HCT116 (cell line): ENCODE measurements around the gene MORN1. TPM values are rescaled to one million over a fixed set of nuclear protein-coding genes. Genes with fewer than 3 reads are reported as not detected.

Experiments used
- ATAC-seq: fragments of 200-7000 bp; cut with Tn5 transposase; 2 replicates; pipeline ENCODE4 v1.9.1; 2020; ENCODE audit warnings: mild to moderate bottlenecking, moderate library complexity
- BruUV-seq: library from RNA; stranded (reverse); fragments of 400-500 nt; replicated peaks from 2 replicates; lab custom pipeline; 2021; lab: Mats Ljungman, UMichigan
- CTCF ChIA-PET: fragments of 300-600 bp; sonication (Branson Sonifier 250); formaldehyde crosslinking; loops from one replicate; lab custom pipeline; 2021; ENCODE audit warnings: antibody characterized with exemption; lab: Charles Lee
- POLR2A ChIA-PET: fragments of 300-600, 350-600 bp; sonication (Branson Sonifier 250); formaldehyde crosslinking; loops from one replicate; lab custom pipeline; 2021; ENCODE audit warnings: antibody characterized with exemption; lab: Charles Lee
- RAD21 ChIA-PET, 2 experiments: fragments of 300-600 bp; sonication (Branson Sonifier 250); formaldehyde crosslinking; loops; one replicate each; lab custom pipeline; 2023; ENCODE audit warnings: low total read pairs in 2 of 2; ENCODE audit not compliant: uncharacterized antibody in 2 of 2, unreplicated experiment in 2 of 2, low non-redundant PET in 1 of 2; lab: Charles Lee
- DNase-seq: peaks from one replicate; pipeline ENCODE4 v3.0.0-alpha.2; 2010; ENCODE audit warnings: low read depth, low spot score
- H2AFZ ChIP-seq: fragments of 200-600 bp; shearing (Covaris generic), sonication (generic); 2 replicates; pipeline ENCODE4 v1.6.1; 2017; ENCODE audit warnings: low read depth, mixed run types, mixed read lengths, antibody characterized with exemption, low read length; ENCODE audit not compliant: poor library complexity, severe bottlenecking
- H3K27ac ChIP-seq: 2 replicates; pipeline ENCODE4 v1.5.1; 2012; ENCODE audit warnings: low read depth, low read length
- H3K27me3 ChIP-seq: fragments of 200-600 bp; sonication (generic); 2 replicates; pipeline ENCODE4 v1.6.1; 2016; ENCODE audit warnings: mixed run types, low read length, mixed read lengths; ENCODE audit not compliant: insufficient read depth
- H3K36me3 ChIP-seq, 2 experiments: fragments of 200-500 bp in 1 of 2; fragments of 200-600 bp in 1 of 2; sonication (Bioruptor generic) in 1 of 2; sonication (generic) in 1 of 2; 2 replicates each; pipeline versions ENCODE4 v1.5.1 to v1.6.1; 2014 to 2016; ENCODE audit warnings: low read length in 2 of 2, inconsistent platforms in 1 of 2, mixed read lengths in 1 of 2, mixed run types in 1 of 2; ENCODE audit not compliant: insufficient read depth in 2 of 2, control insufficient read depth in 1 of 2
- H3K4me1 ChIP-seq, 2 experiments: fragments of 200-600 bp in 1 of 2; sonication (generic) in 1 of 2; 2 replicates each; pipeline versions ENCODE4 v1.5.1 to v1.6.1; 2012 to 2017; ENCODE audit warnings: low read length in 2 of 2, inconsistent platforms in 1 of 2, mild to moderate bottlenecking in 1 of 2, mixed read lengths in 1 of 2, mixed run types in 1 of 2, moderate library complexity in 1 of 2; ENCODE audit not compliant: insufficient read depth in 2 of 2, control insufficient read depth in 1 of 2
- H3K4me2 ChIP-seq: fragments of 200-600 bp; sonication (generic); 2 replicates; pipeline ENCODE4 v1.6.1; 2017; ENCODE audit warnings: mixed run types, low read length, mixed read lengths
- H3K4me3 ChIP-seq, 2 experiments: fragments of 200-600 bp in 1 of 2; sonication (generic) in 1 of 2; replicated peaks in 1 of 2; 2 replicates each; pipeline ENCODE4 v1.5.1; 2011 to 2016; ENCODE audit warnings: low read length in 2 of 2, control low read depth in 1 of 2, low read depth in 1 of 2, mild to moderate bottlenecking in 1 of 2, mixed read lengths in 1 of 2, mixed run types in 1 of 2
- H3K79me2 ChIP-seq: fragments of 200-600 bp; sonication (generic); 2 replicates; pipeline ENCODE4 v1.6.1; 2017; ENCODE audit warnings: mild to moderate bottlenecking, mixed run types, low read length, moderate library complexity, mixed read lengths; ENCODE audit not compliant: insufficient read depth
- H3K9ac ChIP-seq: fragments of 200-600 bp; sonication (generic); 2 replicates; pipeline ENCODE4 v1.6.1; 2016; ENCODE audit warnings: low read length, mixed read lengths
- H3K9me2 ChIP-seq: fragments of 200-600 bp; sonication (generic), shearing (Covaris generic); 2 replicates; pipeline ENCODE4 v1.6.1; 2017; ENCODE audit warnings: mixed run types, mild to moderate bottlenecking, moderate library complexity; ENCODE audit not compliant: insufficient read depth
- H3K9me3 ChIP-seq, 2 experiments: fragments of 200-500 bp in 1 of 2; fragments of 200-600 bp in 1 of 2; sonication (Bioruptor generic) in 1 of 2; sonication (generic) in 1 of 2; 2 replicates each; pipeline ENCODE4 v1.6.1; 2014 to 2017; ENCODE audit warnings: low read length in 2 of 2, mixed read lengths in 2 of 2, inconsistent platforms in 1 of 2, low read depth in 1 of 2, mild to moderate bottlenecking in 1 of 2, mixed run types in 1 of 2, moderate library complexity in 1 of 2; ENCODE audit not compliant: control insufficient read depth in 1 of 2, insufficient read depth in 1 of 2
- H4K20me1 ChIP-seq: fragments of 200-600 bp; sonication (generic), shearing (Covaris generic); 2 replicates; pipeline ENCODE4 v1.6.1; 2017; ENCODE audit warnings: mixed run types, mild to moderate bottlenecking, moderate library complexity; ENCODE audit not compliant: insufficient read depth
- ATF3 ChIP-seq: IDR thresholded peaks from 2 replicates; pipeline ENCODE4 v1.6.1; 2012
- CBX3 ChIP-seq: IDR thresholded peaks from 2 replicates; pipeline ENCODE4 v1.6.1; 2012; ENCODE audit warnings: low read depth
- CEBPB ChIP-seq: IDR thresholded peaks from 2 replicates; pipeline ENCODE4 v1.6.1; 2012; ENCODE audit warnings: low read depth
- EGR1 ChIP-seq: IDR thresholded peaks from 2 replicates; pipeline ENCODE4 v1.6.1; 2012; ENCODE audit warnings: low read depth
- ELF1 ChIP-seq: IDR thresholded peaks from 2 replicates; pipeline ENCODE4 v1.6.1; 2012; ENCODE audit warnings: low read depth, borderline replicate concordance
- EZH2phosphoT487 ChIP-seq: fragments of 200-600 bp; IDR thresholded peaks from 2 replicates; pipeline ENCODE4 v1.6.1; 2018; ENCODE audit warnings: antibody characterized with exemption, borderline replicate concordance
- FOSL1 ChIP-seq: IDR thresholded peaks from 2 replicates; pipeline ENCODE4 v1.6.1; 2012; ENCODE audit warnings: low read depth
- POLR2A ChIP-seq: IDR thresholded peaks from 2 replicates; pipeline ENCODE4 v1.7.0; 2011; ENCODE audit warnings: borderline replicate concordance; ENCODE audit not compliant: insufficient read depth, insufficient read length; ENCODE audit errors: extremely low read depth
- RAD21 ChIP-seq: IDR thresholded peaks from 2 replicates; pipeline ENCODE4 v1.6.1; 2012; ENCODE audit warnings: low read depth, mild to moderate bottlenecking
- REST ChIP-seq: IDR thresholded peaks from 2 replicates; pipeline ENCODE4 v1.6.1; 2012; ENCODE audit warnings: low read depth
- SIN3A ChIP-seq: IDR thresholded peaks from 2 replicates; pipeline ENCODE4 v1.6.1; 2012; ENCODE audit warnings: low read depth
- SP1 ChIP-seq: IDR thresholded peaks from 2 replicates; pipeline ENCODE4 v1.6.1; 2012; ENCODE audit warnings: low read depth
- SRF ChIP-seq: IDR thresholded peaks from 2 replicates; pipeline ENCODE4 v1.6.1; 2012; ENCODE audit warnings: low read depth
- TCF7L2 ChIP-seq: IDR thresholded peaks from 2 replicates; pipeline ENCODE4 v1.7.0; 2011; ENCODE audit warnings: borderline replicate concordance, inconsistent platforms; ENCODE audit not compliant: insufficient read depth, insufficient read length; ENCODE audit errors: extremely low read depth
- YY1 ChIP-seq: IDR thresholded peaks from 2 replicates; pipeline ENCODE4 v1.6.1; 2011; ENCODE audit warnings: low read length, low read depth, moderate library complexity, mild to moderate bottlenecking; ENCODE audit not compliant: insufficient replicate concordance; ENCODE audit errors: extremely low read depth
- ZBTB33 ChIP-seq: IDR thresholded peaks from 2 replicates; pipeline ENCODE4 v1.6.1; 2011; ENCODE audit warnings: mild to moderate bottlenecking, low read length, moderate library complexity; ENCODE audit not compliant: insufficient replicate concordance; ENCODE audit errors: extremely low read depth
- ZFX ChIP-seq: fragments of 450-650 bp; IDR thresholded peaks from 2 replicates; pipeline ENCODE4 v1.6.1; 2017
- intact Hi-C: fragments of 100-400 bp; cut with micrococcal nuclease; formaldehyde crosslinking; loops from 2 replicates; pipeline ENCODE4 v1.10.0; 2022
- total RNA-seq: library from RNA; stranded (reverse); gene quantifications from one replicate; pipeline ENCODE4 v1.2.1, GENCODE V29; 2021; ENCODE audit not compliant: unreplicated experiment

MORN1 gene
- total RNA-seq, 1 experiment from 2014 or later = 21.4 TPM

- RAD21 ChIA-PET = no interaction called here
- DNase-seq = no peak
- no peaks in the 10 kb centered on the region for H4K20me1 ChIP-seq
- no peaks in the 10 kb centered on the region for H3K79me2 ChIP-seq
- H2AFZ ChIP-seq = no peak overlapping the region
- no peak overlapping the region for H3K4me2 ChIP-seq
- H3K9me2 ChIP-seq = no peaks in the 10 kb centered on the region
- BruUV-seq = no TSS peak
- no peaks in the 10 kb centered on the region for H3K9me3 ChIP-seq
- CTCF ChIA-PET = no interaction called here
- no peak overlapping the region for H3K9ac ChIP-seq
- POLR2A ChIA-PET = no interaction called here
- TF ChIP-seq TCF7L2 (no peak), EZH2phosphoT487 (no peak), ZFX (no peak), POLR2A (no peak), ATF3 (no peak), RAD21 (no peak), CEBPB (no peak), REST (no peak), CBX3 (no peak), YY1 (no peak), ELF1 (no peak), FOSL1 (no peak), SRF (no peak), SP1 (no peak), EGR1 (no peak), SIN3A (no peak), ZBTB33 (no peak)
- intact Hi-C loops = no loop called here
- peaks cover 3% of the 10 kb centered on the region; the same call in 1 of the 2 replicates for H3K27me3 ChIP-seq
- no peak overlapping the region for H3K4me3 ChIP-seq
- H3K27ac ChIP-seq = no peak overlapping the region
- H3K4me1 ChIP-seq = no peaks in the 10 kb centered on the region
- no peak; the same call in 1 of the 2 replicates for ATAC-seq
- H3K36me3 ChIP-seq = no peaks in the 10 kb centered on the region
These were observed 67.8 kb downstream of the MORN1 start for GRCh38 chr1:2323451-2323974.
